ENCODE data around the gene ZBTB7C. TPM values are rescaled to one million over a fixed set of nuclear protein-coding genes. Genes with fewer than 3 reads are reported as not detected.

The ZBTB7C gene
- total RNA-seq, 1 experiment from 2014 or later: 0.84 TPM

GRCh38 chr18:48084858-48085257 is 324.3 kb downstream of the ZBTB7C start:
- no peak for DNase-seq (ENCODE audit: low read depth)
- in situ Hi-C loops (cut with HindIII; ENCODE audit: low pct_unique_long_range_greater_than_20kb, low sequenced_read_pairs): no loop called here

- no peak for DNase-seq (ENCODE audit: low read depth)
- in situ Hi-C loops (cut with HindIII; ENCODE audit: low pct_unique_long_range_greater_than_20kb, low sequenced_read_pairs): no loop called here
Measured at GRCh38 chr18:48084041-48084757, 325.0 kb downstream of the ZBTB7C start.

DNA sequence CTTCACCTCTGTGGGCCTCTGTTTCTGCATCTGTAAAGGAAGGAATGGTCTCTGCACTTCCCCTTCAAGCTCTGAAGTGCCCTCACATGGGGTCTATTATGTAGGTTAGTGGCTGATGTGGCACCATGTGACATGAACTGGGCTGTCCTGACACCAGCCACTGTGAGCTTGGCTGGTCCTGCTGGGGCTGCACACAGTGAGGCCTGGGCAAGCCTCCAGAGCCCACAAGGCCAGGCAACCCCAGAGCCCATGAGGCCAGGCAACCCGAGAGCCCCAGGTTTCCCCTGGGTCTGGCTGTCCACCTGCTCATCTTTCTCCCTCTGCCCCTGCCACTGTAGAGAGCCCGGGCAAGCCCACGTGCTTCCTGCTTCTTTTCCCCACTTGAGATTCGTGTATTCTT is 328.6 kb downstream of the ZBTB7C start:
- in situ Hi-C loops (cut with HindIII; ENCODE audit: low pct_unique_long_range_greater_than_20kb, low sequenced_read_pairs): no loop called here
- DNase-seq (ENCODE audit: low read depth): no peak

GRCh38 chr18:48079885-48080284 is 329.3 kb downstream of the ZBTB7C start:
- in situ Hi-C loops (cut with HindIII; ENCODE audit: low pct_unique_long_range_greater_than_20kb, low sequenced_read_pairs): no loop called here
- no peak for DNase-seq (ENCODE audit: low read depth)

GRCh38 chr18:48078448-48078847 is 330.7 kb downstream of the ZBTB7C start:
- in situ Hi-C loops (cut with HindIII; ENCODE audit: low pct_unique_long_range_greater_than_20kb, low sequenced_read_pairs): no loop called here
- no peak for DNase-seq (ENCODE audit: low read depth)

DNA sequence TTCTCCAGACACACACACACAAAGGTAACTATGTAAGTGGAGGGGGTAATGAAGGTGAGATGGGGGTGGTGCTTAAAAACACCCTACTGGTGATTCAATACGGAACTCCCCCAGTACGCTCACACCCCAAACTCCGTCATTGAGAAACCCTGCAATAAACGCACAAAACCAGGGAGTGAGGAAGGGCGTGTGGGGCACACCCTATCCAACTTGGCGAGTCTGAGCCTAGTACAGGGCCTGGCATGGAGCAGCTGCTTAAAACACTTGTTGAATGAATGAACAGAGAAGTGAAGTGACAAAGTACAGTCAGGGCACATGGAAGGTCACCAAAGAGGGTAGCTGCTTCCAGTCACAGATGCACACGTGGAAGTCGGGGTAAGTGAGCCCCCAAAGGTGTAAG is 331.9 kb downstream of the ZBTB7C start:
- no peak for DNase-seq (ENCODE audit: low read depth)
- in situ Hi-C loops (cut with HindIII; ENCODE audit: low pct_unique_long_range_greater_than_20kb, low sequenced_read_pairs): no loop called here

DNA sequence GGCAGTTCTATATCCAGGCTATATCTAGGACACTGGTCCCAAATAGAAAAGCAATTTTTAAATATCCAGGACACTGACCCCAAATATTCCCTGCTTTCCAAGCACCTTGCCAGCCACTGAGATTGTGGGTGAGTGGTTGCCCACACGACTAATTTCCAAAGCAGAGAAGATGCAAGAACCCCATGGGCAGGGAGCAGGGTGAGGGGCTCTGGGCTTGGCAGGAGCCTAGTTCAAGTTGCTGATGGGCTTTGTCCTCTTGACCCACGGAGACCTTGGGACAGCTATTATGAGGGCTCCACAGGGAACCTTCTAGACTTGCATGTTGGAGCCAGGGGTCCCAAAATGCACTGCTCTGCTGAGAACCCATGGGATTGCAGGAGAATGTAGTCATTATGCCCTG is 332.7 kb downstream of the ZBTB7C start:
- in situ Hi-C loops (cut with HindIII; ENCODE audit: low pct_unique_long_range_greater_than_20kb, low sequenced_read_pairs): no loop called here
- DNase-seq (ENCODE audit: low read depth): no peak

GRCh38 chr18:48075707-48076093 is 333.5 kb downstream of the ZBTB7C start:
- in situ Hi-C loops (cut with HindIII; ENCODE audit: low pct_unique_long_range_greater_than_20kb, low sequenced_read_pairs): no loop called here
- no peak for DNase-seq (ENCODE audit: low read depth)

DNA sequence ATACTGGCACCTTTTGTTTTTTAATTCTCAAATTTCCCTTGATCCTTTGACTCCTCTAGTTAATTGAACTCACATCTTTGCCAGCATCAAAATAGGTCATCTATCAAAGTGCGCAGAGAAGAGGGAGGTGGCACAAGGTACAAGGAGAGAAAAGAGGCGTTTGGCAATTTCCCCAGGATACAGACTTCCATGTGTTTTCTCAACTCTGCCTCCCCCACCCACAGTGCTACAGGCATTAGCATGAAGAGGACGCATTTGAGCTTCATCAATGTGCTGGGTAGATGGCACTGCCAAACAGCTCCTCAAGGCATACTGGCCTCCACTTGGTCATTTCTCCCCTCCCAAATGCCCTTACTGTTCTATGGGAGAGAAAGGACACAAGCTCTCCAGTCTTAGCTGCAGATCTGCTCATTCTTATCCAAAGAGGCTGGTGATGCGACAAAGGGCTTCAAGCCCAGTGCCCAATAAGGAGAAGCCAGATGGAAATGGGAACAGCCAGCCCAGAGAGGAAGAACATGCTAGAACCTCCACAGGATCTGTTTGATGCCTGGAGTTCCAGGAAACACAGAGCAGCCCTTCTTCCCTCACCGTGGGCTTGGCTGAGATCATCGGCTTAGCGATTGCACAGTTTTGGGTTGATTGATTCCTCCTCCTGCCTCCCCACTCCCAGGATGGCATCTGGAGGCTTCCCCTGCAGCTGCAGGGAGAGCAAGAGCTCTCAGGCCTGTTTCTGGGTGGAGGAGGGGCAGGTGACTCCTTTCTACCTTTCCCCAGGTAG is 334.1 kb downstream of the ZBTB7C start:
- in situ Hi-C loops (cut with HindIII; ENCODE audit: low pct_unique_long_range_greater_than_20kb, low sequenced_read_pairs): no loop called here
- DNase-seq (ENCODE audit: low read depth): no peak

DNA sequence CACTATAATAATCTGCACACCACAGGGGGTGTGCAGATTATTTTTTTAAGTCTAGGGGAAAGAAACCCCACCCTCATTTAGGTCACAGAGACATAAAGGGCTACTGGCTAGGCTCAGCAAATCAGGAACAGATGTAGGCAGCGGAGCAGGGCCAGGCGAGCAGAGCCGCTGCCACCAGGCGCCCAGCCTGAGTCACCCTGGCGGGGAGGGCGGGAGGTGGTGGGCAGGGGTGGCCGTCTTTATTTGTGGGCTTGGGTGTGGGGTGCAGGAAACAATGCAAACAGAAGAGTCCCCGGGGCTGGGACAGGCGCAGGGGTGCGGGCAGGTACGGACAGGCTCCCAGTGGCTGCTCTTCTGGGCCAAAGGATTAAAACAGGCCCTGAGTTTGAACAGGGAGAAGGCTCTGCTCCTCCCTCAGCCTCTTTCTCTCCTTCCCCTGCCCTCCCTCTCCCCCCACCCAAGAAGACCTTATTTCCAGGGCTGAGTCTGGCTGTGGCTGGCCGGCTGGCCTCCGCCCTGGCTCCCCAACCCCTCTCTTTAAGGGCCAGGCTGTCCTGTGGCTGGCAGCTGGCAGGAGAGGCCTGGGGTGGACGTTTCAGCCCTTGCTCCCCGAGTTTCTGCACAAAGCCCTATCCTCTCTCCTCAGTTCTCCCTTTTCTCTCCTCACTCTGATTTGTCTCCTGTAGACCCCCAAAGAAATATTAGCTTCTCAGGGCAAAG is 335.8 kb downstream of the ZBTB7C start:
- in situ Hi-C loops (cut with HindIII; ENCODE audit: low pct_unique_long_range_greater_than_20kb, low sequenced_read_pairs): no loop called here
- DNase-seq (ENCODE audit: low read depth): no peak

DNA sequence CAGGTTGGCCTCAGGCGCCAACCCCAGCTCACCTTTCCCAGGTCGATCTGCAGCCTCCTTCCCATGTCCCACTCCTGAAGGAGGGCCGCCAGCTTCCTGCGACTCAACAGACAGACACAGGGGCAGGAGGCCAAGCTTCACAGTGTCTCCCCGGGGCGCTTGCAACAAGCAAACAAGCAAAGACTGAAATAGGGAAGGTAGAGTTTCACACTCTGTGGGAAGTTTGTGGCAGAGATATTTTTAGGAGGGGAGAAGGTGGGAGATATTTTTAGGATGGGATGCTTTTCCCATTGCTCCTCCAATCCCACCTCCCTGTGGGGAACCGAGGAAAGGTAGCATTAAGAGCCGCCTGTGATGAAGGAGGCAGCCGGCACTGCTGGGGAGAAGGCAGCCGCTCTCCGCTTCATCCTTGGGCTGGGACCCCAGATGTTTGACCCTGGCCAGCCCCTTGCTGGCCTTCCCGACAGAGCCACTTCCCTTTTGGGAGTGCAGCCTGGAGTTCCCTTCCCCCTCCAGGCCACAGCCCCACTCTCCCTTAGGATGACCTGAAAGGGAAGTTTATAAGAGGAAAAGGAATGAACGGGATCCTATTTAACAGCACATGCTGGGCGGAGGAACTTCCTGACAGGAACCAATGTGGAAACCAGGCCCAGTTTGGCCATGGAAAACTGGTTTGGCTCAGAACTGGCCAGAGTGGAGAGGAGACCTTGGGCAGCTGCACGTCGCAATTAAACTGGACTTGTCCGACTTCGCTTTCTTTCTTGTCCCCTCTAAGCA is 336.6 kb downstream of the ZBTB7C start:
- in situ Hi-C loops (cut with HindIII; ENCODE audit: low pct_unique_long_range_greater_than_20kb, low sequenced_read_pairs): no loop called here
- DNase-seq (ENCODE audit: low read depth): no peak

- in situ Hi-C loops (cut with HindIII; ENCODE audit: low pct_unique_long_range_greater_than_20kb, low sequenced_read_pairs): no loop called here
- no peak for DNase-seq (ENCODE audit: low read depth)
Measured at GRCh38 chr18:48068916-48069445, 340.2 kb downstream of the ZBTB7C start.

GRCh38 chr18:48066225-48066652 is 342.9 kb downstream of the ZBTB7C start:
- DNase-seq (ENCODE audit: low read depth): no peak
- in situ Hi-C loops (cut with HindIII; ENCODE audit: low pct_unique_long_range_greater_than_20kb, low sequenced_read_pairs): no loop called here

DNA sequence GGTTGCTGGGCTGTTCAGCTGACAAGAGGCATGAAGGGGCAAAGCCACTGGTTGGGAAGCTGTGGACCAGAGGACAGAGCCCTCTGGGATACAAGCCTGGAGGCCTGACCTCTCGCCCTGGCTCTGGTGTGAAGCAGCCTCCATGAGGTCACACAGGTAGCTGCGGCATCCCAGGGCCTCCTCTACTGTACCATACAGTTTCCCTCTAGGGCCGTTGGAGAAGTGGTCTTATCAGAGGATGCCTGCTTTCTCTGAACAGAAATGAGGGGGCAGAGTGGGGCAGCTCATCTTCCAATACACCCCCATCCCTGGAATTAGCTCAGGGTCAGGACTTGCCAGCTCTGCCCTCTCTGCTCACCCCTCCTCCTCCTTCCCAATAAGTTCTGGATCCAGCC is 343.6 kb downstream of the ZBTB7C start:
- in situ Hi-C loops (cut with HindIII; ENCODE audit: low pct_unique_long_range_greater_than_20kb, low sequenced_read_pairs): no loop called here
- no peak for DNase-seq (ENCODE audit: low read depth)

DNA sequence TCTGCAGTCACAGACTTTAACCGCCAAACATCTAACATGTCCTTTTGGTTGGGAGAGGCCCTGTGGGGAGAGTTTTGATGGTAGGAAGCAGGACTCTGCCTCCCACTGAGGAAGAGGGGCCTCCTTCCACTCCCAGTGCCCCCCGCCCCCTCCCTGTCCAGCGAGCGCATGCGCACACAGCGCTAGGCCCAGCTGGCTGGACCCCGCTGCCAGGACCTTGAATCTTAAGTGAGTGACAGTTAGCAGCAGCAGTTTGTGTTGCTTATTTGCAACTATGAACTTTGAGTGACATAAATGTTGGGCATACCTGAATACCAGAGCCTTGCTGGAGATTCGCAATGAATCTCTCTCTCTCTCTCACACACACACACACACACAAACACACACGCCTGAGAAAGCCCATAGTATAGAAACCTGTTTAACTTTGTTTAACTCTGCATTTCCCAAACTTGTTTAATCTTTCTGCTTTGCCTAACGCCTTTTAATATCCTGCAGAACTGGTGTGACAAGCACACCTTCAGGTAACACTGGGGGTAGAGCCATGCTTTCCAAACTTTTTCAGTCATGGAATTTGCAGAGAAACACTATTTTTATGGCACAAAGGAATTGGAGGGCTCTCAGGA is 344.1 kb downstream of the ZBTB7C start:
- DNase-seq (ENCODE audit: low read depth): no peak
- in situ Hi-C loops (cut with HindIII; ENCODE audit: low pct_unique_long_range_greater_than_20kb, low sequenced_read_pairs): no loop called here

DNA sequence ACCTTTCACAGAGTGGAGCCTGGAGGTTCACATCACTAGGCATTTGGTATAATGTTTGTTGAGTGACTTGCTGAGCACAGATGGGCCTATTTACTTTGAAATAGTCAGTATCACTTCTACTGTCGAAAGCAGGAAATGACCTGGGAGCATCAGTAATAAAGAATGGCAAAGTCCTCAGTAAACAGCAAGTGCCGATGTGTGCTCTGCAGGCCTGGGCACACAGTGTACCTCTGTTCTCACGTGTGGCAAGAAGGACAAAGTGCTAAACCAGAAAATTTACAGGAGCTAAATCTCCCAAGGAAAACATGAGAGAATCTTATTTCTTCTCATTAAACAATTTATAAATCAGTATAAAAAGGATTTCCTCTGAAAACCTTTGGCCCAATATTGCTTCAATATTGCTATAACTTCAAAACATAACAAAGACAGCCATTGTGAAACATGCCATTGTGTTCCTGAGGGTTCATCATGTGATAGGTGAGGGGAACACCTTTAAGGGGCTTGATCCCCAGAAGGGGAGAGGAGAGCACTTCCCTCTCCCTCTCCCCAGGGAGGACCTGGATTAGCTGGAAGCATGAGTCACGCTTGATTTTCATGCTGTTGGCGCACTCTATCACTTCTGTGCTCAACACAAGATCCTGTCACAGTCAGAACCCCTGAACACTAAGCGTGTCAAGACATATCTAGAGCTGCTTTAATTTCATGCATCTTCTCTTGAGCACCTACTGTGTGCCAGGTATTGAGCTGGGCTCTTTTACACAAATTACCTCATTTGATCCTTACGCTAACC is 347.2 kb downstream of the ZBTB7C start:
- no peak for DNase-seq (ENCODE audit: low read depth)
- in situ Hi-C loops (cut with HindIII; ENCODE audit: low pct_unique_long_range_greater_than_20kb, low sequenced_read_pairs): no loop called here

GRCh38 chr18:48060970-48061369 is 348.2 kb downstream of the ZBTB7C start:
- in situ Hi-C loops (cut with HindIII; ENCODE audit: low pct_unique_long_range_greater_than_20kb, low sequenced_read_pairs): no loop called here
- no peak for DNase-seq (ENCODE audit: low read depth)
